Mesenchymal stem cell (in vitro differentiated cells and primary cell): Measurements from ENCODE around the gene ELL2.
"Not testable (repeated sequence)": the region's sequence is repeated elsewhere in the genome, so short reads cannot be mapped to it uniquely, and the experiment has no call there.

ENCODE experiments used
- DNase-seq: peaks from one replicate; pipeline ENCODE4 v3.0.0-alpha.2; 2013
- H2AFZ ChIP-seq: one replicate; pipeline ENCODE4 v1.6.1; 2013; ENCODE audit warnings: low read depth, mild to moderate bottlenecking, control low read depth, inconsistent platforms, low read length, moderate library complexity
- H2AK5ac ChIP-seq: 2 replicates; pipeline ENCODE4 v1.6.1; 2013; ENCODE audit warnings: low read length, moderate library complexity, mild to moderate bottlenecking, inconsistent platforms; ENCODE audit not compliant: severe bottlenecking
- H2BK120ac ChIP-seq: one replicate; pipeline ENCODE4 v1.6.1; 2013; ENCODE audit warnings: low read depth, mild to moderate bottlenecking, inconsistent platforms, low read length, moderate library complexity
- H2BK12ac ChIP-seq, 2 experiments: one replicate each; pipeline ENCODE4 v1.6.1; 2013; ENCODE audit warnings: inconsistent platforms in 2 of 2, low read length in 2 of 2, mild to moderate bottlenecking in 2 of 2, moderate library complexity in 2 of 2, control low read depth in 1 of 2
- H2BK15ac ChIP-seq: one replicate; pipeline ENCODE4 v1.6.1; 2013; ENCODE audit warnings: mild to moderate bottlenecking, low read depth, inconsistent platforms; ENCODE audit not compliant: poor library complexity, severe bottlenecking
- H2BK5ac ChIP-seq: 2 replicates; pipeline ENCODE4 v1.6.1; 2013; ENCODE audit warnings: low read depth, mild to moderate bottlenecking, low read length, control low read depth, inconsistent platforms; ENCODE audit not compliant: poor library complexity, severe bottlenecking
- H3K14ac ChIP-seq, 2 experiments: one replicate each; pipeline ENCODE4 v1.6.1; 2013; ENCODE audit warnings: inconsistent platforms in 2 of 2, low read length in 2 of 2, control low read depth in 1 of 2, mild to moderate bottlenecking in 1 of 2, moderate library complexity in 1 of 2
- H3K18ac ChIP-seq, 2 experiments: one replicate each; pipeline ENCODE4 v1.6.1; 2013; ENCODE audit warnings: inconsistent platforms in 2 of 2, low read length in 2 of 2, control low read depth in 1 of 2, low read depth in 1 of 2, mild to moderate bottlenecking in 1 of 2
- H3K23ac ChIP-seq, 2 experiments: one replicate each; pipeline ENCODE4 v1.6.1; 2013; ENCODE audit warnings: inconsistent platforms in 2 of 2, low read length in 2 of 2, mild to moderate bottlenecking in 2 of 2, moderate library complexity in 2 of 2, control low read depth in 1 of 2
- H3K27ac ChIP-seq: 2 replicates; pipeline ENCODE4 v1.5.1; 2013; ENCODE audit warnings: mild to moderate bottlenecking, moderate library complexity, low read length, control low read depth, inconsistent platforms; ENCODE audit not compliant: poor library complexity, severe bottlenecking
- H3K27me3 ChIP-seq, 2 experiments: 2 replicates each; pipeline versions ENCODE4 v1.6.1 to v1.7.0; 2013; ENCODE audit warnings: low read length in 2 of 2, mild to moderate bottlenecking in 2 of 2, moderate library complexity in 2 of 2, control low read depth in 1 of 2, inconsistent platforms in 1 of 2; ENCODE audit not compliant: control insufficient read depth in 1 of 2, insufficient read depth in 1 of 2
- H3K36me3 ChIP-seq, 2 experiments: 2 replicates each; pipeline versions ENCODE4 v1.6.1 to v1.7.0; 2013; ENCODE audit warnings: low read length in 2 of 2, control low read depth in 1 of 2, inconsistent platforms in 1 of 2, low read depth in 1 of 2, mild to moderate bottlenecking in 1 of 2; ENCODE audit not compliant: insufficient read depth in 2 of 2, control insufficient read depth in 1 of 2
- H3K4ac ChIP-seq, 2 experiments: one replicate each; pipeline ENCODE4 v1.6.1; 2013; ENCODE audit warnings: inconsistent platforms in 2 of 2, low read length in 2 of 2, mild to moderate bottlenecking in 2 of 2, moderate library complexity in 2 of 2, control low read depth in 1 of 2, low read depth in 1 of 2
- H3K4me1 ChIP-seq: 2 replicates; pipeline ENCODE4 v1.6.1; 2013; ENCODE audit warnings: low read depth, low read length, control low read depth; ENCODE audit not compliant: control insufficient read depth, insufficient read depth
- H3K4me2 ChIP-seq: 2 replicates; pipeline ENCODE4 v1.6.1; 2013; ENCODE audit warnings: low read length, mild to moderate bottlenecking, inconsistent platforms; ENCODE audit not compliant: poor library complexity, severe bottlenecking
- H3K4me3 ChIP-seq, 2 experiments: 2 replicates each; pipeline versions ENCODE4 v1.5.1 to v1.7.0; 2013; ENCODE audit warnings: low read length in 2 of 2, mild to moderate bottlenecking in 2 of 2, control low read depth in 1 of 2, low read depth in 1 of 2; ENCODE audit not compliant: insufficient read depth in 1 of 2
- H3K79me1 ChIP-seq: replicated peaks from 2 replicates; pipeline ENCODE4 v1.6.1; 2013; ENCODE audit warnings: mild to moderate bottlenecking, control low read depth, low read length, inconsistent platforms; ENCODE audit not compliant: poor library complexity, severe bottlenecking
- H3K9ac ChIP-seq: 2 replicates; pipeline ENCODE4 v1.7.0; 2013; ENCODE audit warnings: mild to moderate bottlenecking, low read length, moderate library complexity
- H3K9me3 ChIP-seq: 2 replicates; pipeline ENCODE4 v1.7.0; 2013; ENCODE audit warnings: mild to moderate bottlenecking, low read length; ENCODE audit not compliant: control insufficient read depth
- H4K8ac ChIP-seq: one replicate; pipeline ENCODE4 v1.6.1; 2013; ENCODE audit warnings: inconsistent platforms, mild to moderate bottlenecking, low read length, moderate library complexity
- H4K91ac ChIP-seq: one replicate; pipeline ENCODE4 v1.6.1; 2013; ENCODE audit warnings: mild to moderate bottlenecking, low read length, inconsistent platforms
- WGBS: methylation state at CpG from one replicate; pipeline ENCODE4 v1.1.7; 2013; ENCODE audit warnings: mixed read lengths; 5-methylcytosine and 5-hydroxymethylcytosine counted together

The ELL2 gene

GRCh38 chr5:95837492-95837891 lies 124.2 kb downstream of the ELL2 start:
- Histone ChIP-seq H2BK12ac (no peak overlapping the region), H2AK5ac (no peak overlapping the region), H3K36me3 (no peaks in the 10 kb centered on the region), H3K9me3 (no peaks in the 10 kb centered on the region), H3K4ac (no peak overlapping the region), H4K91ac (no peak overlapping the region), H3K18ac (no peak overlapping the region), H2BK120ac (no peak overlapping the region), H3K27me3 (no peaks in the 10 kb centered on the region), H3K14ac (no peak overlapping the region), H4K8ac (no peak overlapping the region), H3K23ac (no peak overlapping the region), H2BK5ac (no peak overlapping the region), H3K9ac (no peak overlapping the region), H3K4me1 (peaks cover 3% of the 10 kb centered on the region), H3K79me1 (no peaks in the 10 kb centered on the region), H3K4me3 (no peak overlapping the region), H2BK15ac (no peak overlapping the region), H3K4me2 (no peak overlapping the region), H3K27ac (no peak overlapping the region), H2AFZ (no peak overlapping the region)
- DNase-seq, result no peak
- 100% methylated on average over 2 of the region's 5 CpGs for WGBS

GRCh38 chr5:95836971-95837370 lies 124.7 kb downstream of the ELL2 start:
- H2BK5ac ChIP-seq, DNase-seq, H4K91ac ChIP-seq, H4K8ac ChIP-seq, H3K14ac ChIP-seq, H3K4me2 ChIP-seq, H3K4ac ChIP-seq, H3K23ac ChIP-seq, H3K79me1 ChIP-seq, H2BK15ac ChIP-seq, H2AFZ ChIP-seq, H2AK5ac ChIP-seq, H3K27me3 ChIP-seq, H3K9ac ChIP-seq, H3K27ac ChIP-seq, H2BK120ac ChIP-seq, H3K36me3 ChIP-seq, H2BK12ac ChIP-seq, H3K4me1 ChIP-seq, H3K4me3 ChIP-seq, H3K18ac ChIP-seq, H3K9me3 ChIP-seq: not testable (repeated sequence)
- 100% methylated on average over 3 of the region's 4 CpGs for WGBS

- Histone ChIP-seq H3K79me1 (no peaks in the 10 kb centered on the region), H4K91ac (no peak overlapping the region), H2AK5ac (no peak overlapping the region), H2BK12ac (no peak overlapping the region), H2BK15ac (no peak overlapping the region), H4K8ac (no peak overlapping the region), H3K4me2 (no peak overlapping the region), H2BK120ac (no peak overlapping the region), H3K9ac (peak overlapping the region; percentile 91), H3K9me3 (no peaks in the 10 kb centered on the region), H3K36me3 (no peaks in the 10 kb centered on the region), H3K14ac (no peak overlapping the region), H3K23ac (no peak overlapping the region), H2AFZ (no peak overlapping the region), H2BK5ac (no peak overlapping the region), H3K4me1 (peaks cover 3% of the 10 kb centered on the region), H3K27me3 (no peaks in the 10 kb centered on the region), H3K4ac (no peak overlapping the region), H3K27ac (no peak overlapping the region), H3K18ac (no peak overlapping the region), H3K4me3 (peak overlapping the region in 1 of 2 experiments; percentile 81)
- no peak for DNase-seq
- 100% methylated on average over 1 of the region's 1 CpG for whole genome bisulfite sequencing
Observed at GRCh38 chr5:95836544-95836943, 125.1 kb downstream of the ELL2 start.

- H3K4ac ChIP-seq, result no peak overlapping the region
- 82% methylated on average over 9 of the region's 10 CpGs for WGBS
Observed at GRCh38 chr5:95835682-95836385, 125.8 kb downstream of the ELL2 start.

More at GRCh38 chr5:95835682-95836385, 125.8 kb downstream of the ELL2 start:
- H2BK15ac ChIP-seq, result no peak overlapping the region
- H3K18ac ChIP-seq, result no peak overlapping the region
- H3K79me1 ChIP-seq, result no peaks in the 10 kb centered on the region
- peaks cover 3% of the 10 kb centered on the region for H3K4me1 ChIP-seq
- H4K8ac ChIP-seq, result peak overlapping the region; percentile 1
- no peak overlapping the region for H2AK5ac ChIP-seq
- H2BK5ac ChIP-seq, result no peak overlapping the region
- no peaks in the 10 kb centered on the region for H3K36me3 ChIP-seq
- H3K9me3 ChIP-seq, result no peaks in the 10 kb centered on the region
- H3K4me2 ChIP-seq, result no peak overlapping the region
- no peak for DNase-seq
- H3K14ac ChIP-seq, result no peak overlapping the region
- no peak overlapping the region for H3K23ac ChIP-seq
- H3K27ac ChIP-seq, result no peak overlapping the region
- no peaks in the 10 kb centered on the region for H3K27me3 ChIP-seq
- H4K91ac ChIP-seq, result no peak overlapping the region
- peak overlapping the region in 1 of 2 experiments; percentile 81 for H3K4me3 ChIP-seq
- H2BK120ac ChIP-seq, result no peak overlapping the region
- H2BK12ac ChIP-seq, result no peak overlapping the region
- H3K9ac ChIP-seq, result peak overlapping the region; percentile 91
- no peak overlapping the region for H2AFZ ChIP-seq
